Upper lobe of left lung (tissue), 4 donors: ENCODE results near the gene BACE1.

Experiments used
- EP300 ChIP-seq, 4 donors: sonication (generic); formaldehyde crosslinking; IDR thresholded peaks; one replicate each; pipeline ENCODE4 v1.5.1; 2017; ENCODE audit warnings: antibody characterized with exemption in 4 of 4, control low read depth in 2 of 4
- POLR2A ChIP-seq, 4 donors: fragments of 450-650 bp; IDR thresholded peaks; one replicate each; pipeline ENCODE4 v1.5.1; 2016 to 2017; ENCODE audit warnings: antibody characterized with exemption in 4 of 4, mild to moderate bottlenecking in 2 of 4
- POLR2AphosphoS5 ChIP-seq, 2 donors: sonication (generic); formaldehyde crosslinking; IDR thresholded peaks; one replicate each; pipeline ENCODE4 v1.5.1; 2017; ENCODE audit warnings: antibody characterized with exemption in 2 of 2
- TF ChIP-seq, protein P1 (sequence below), 6 experiments: fragments of 450-650 bp in 4 of 6; fragments of 200-600 bp in 2 of 6; sonication (generic) in 2 of 6; IDR thresholded peaks; one replicate each; pipeline ENCODE4 v1.5.1; 2016 to 2019; ENCODE audit warnings: antibody characterized with exemption in 6 of 6

DNA sequence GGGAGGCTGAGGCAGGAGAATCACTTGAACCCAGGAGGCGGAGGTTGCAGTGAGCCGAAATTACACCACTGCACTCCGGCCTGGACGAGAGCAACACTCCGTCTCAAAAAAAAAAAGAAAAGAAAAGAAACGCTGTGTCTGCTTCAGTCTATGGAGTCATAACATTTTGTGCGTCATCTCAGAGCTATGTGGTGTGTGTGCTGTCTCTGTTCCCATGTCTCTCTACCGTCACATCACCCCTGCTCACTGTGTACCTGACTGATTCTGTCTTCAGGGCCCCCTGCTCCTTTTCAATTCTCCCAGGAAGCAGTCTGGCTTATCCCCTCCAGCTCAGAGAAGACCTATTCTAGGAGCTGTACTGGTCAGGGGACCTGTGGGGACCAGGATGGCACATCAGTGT lies 17.9 kb downstream of the BACE1 start:
- TF ChIP-seq POLR2AphosphoS5 (IDR thresholded peaks at IDR 0.05) (no peak), EP300 (IDR thresholded peaks at IDR 0.05) (no peak), POLR2A (IDR thresholded peaks at IDR 0.05) (no peak)
- TF ChIP-seq, protein P1, sequence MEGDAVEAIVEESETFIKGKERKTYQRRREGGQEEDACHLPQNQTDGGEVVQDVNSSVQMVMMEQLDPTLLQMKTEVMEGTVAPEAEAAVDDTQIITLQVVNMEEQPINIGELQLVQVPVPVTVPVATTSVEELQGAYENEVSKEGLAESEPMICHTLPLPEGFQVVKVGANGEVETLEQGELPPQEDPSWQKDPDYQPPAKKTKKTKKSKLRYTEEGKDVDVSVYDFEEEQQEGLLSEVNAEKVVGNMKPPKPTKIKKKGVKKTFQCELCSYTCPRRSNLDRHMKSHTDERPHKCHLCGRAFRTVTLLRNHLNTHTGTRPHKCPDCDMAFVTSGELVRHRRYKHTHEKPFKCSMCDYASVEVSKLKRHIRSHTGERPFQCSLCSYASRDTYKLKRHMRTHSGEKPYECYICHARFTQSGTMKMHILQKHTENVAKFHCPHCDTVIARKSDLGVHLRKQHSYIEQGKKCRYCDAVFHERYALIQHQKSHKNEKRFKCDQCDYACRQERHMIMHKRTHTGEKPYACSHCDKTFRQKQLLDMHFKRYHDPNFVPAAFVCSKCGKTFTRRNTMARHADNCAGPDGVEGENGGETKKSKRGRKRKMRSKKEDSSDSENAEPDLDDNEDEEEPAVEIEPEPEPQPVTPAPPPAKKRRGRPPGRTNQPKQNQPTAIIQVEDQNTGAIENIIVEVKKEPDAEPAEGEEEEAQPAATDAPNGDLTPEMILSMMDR (IDR thresholded peaks at IDR 0.05) = no peak
